Prostate gland (tissue), 2 donors: ENCODE measurements around the gene SPRED3.

Experiments
- CTCF ChIP-seq, 4 experiments: fragments of 200-600 bp in 2 of 4; fragments of 450-650 bp in 2 of 4; sonication (generic) in 2 of 4; IDR thresholded peaks; 1 replicate in 3 of 4; 2 replicates in 1 of 4; pipeline ENCODE4 v1.5.1; 2016 to 2019; ENCODE audit warnings: antibody characterized with exemption in 4 of 4, mild to moderate bottlenecking in 2 of 4, moderate library complexity in 2 of 4
- POLR2A ChIP-seq: fragments of 450-650 bp; IDR thresholded peaks from one replicate; pipeline ENCODE4 v1.6.1; 2016; ENCODE audit warnings: antibody characterized with exemption, mild to moderate bottlenecking
- POLR2AphosphoS5 ChIP-seq: sonication (generic); formaldehyde crosslinking; IDR thresholded peaks from one replicate; pipeline ENCODE4 v1.6.1; 2017; ENCODE audit warnings: antibody characterized with exemption

- TF ChIP-seq CTCF (IDR thresholded peaks at IDR 0.05), result no peak
- TF ChIP-seq POLR2AphosphoS5, result no peak
- TF ChIP-seq POLR2A, result no peak
These were observed 12.7 kb downstream of the SPRED3 start for GRCh38 chr19:38401148-38401547.
